ENCODE measurements around the gene RRP9.
"Not testable (repeated sequence)": the region's sequence is repeated elsewhere in the genome, so short reads cannot be mapped to it uniquely, and the experiment has no call there.

Gene RRP9

GRCh38 chr3:51927061-51927977 lies 14.4 kb downstream of the RRP9 start:
- DNase-seq (ENCODE audit: extremely low read depth in 1 of 2, low read depth in 1 of 2): no peak

- no peak for DNase-seq (ENCODE audit: extremely low read depth in 1 of 2, low read depth in 1 of 2)
Observed at GRCh38 chr3:51921081-51921578, 20.6 kb downstream of the RRP9 start.

- no peak for DNase-seq (ENCODE audit: extremely low read depth in 1 of 2, low read depth in 1 of 2)
Observed at GRCh38 chr3:51916418-51916817, 25.3 kb downstream of the RRP9 start.

- DNase-seq (ENCODE audit: extremely low read depth in 1 of 2, low read depth in 1 of 2): no peak
Observed at GRCh38 chr3:51908026-51908425, 33.7 kb downstream of the RRP9 start.

GRCh38 chr3:51904034-51904823 lies 37.5 kb downstream of the RRP9 start:
- DNase-seq (ENCODE audit: extremely low read depth in 1 of 2, low read depth in 1 of 2): no peak

GRCh38 chr3:51902361-51902760 lies 39.3 kb downstream of the RRP9 start:
- peak in 1 of 2 donors; percentile 42 for DNase-seq (ENCODE audit: extremely low read depth in 1 of 2, low read depth in 1 of 2)

GRCh38 chr3:51900043-51900442 lies 41.7 kb downstream of the RRP9 start:
- not testable (repeated sequence) for DNase-seq (ENCODE audit: extremely low read depth in 1 of 2, low read depth in 1 of 2)

GRCh38 chr3:51897391-51897790 lies 44.3 kb downstream of the RRP9 start:
- no peak for DNase-seq (ENCODE audit: extremely low read depth in 1 of 2, low read depth in 1 of 2)

GRCh38 chr3:51896607-51897305 lies 44.9 kb downstream of the RRP9 start:
- no peak for DNase-seq (ENCODE audit: extremely low read depth in 1 of 2, low read depth in 1 of 2)

- no peak for DNase-seq (ENCODE audit: extremely low read depth in 1 of 2, low read depth in 1 of 2)
Observed at GRCh38 chr3:51894939-51895338, 46.8 kb downstream of the RRP9 start.

- no peak for DNase-seq (ENCODE audit: extremely low read depth in 1 of 2, low read depth in 1 of 2)
Observed at GRCh38 chr3:51894391-51894790, 47.3 kb downstream of the RRP9 start.

GRCh38 chr3:51891242-51892039 lies 50.3 kb downstream of the RRP9 start:
- no peak for DNase-seq (ENCODE audit: extremely low read depth in 1 of 2, low read depth in 1 of 2)

GRCh38 chr3:51888463-51889105 lies 53.1 kb downstream of the RRP9 start:
- DNase-seq (ENCODE audit: extremely low read depth in 1 of 2, low read depth in 1 of 2): no peak

- DNase-seq (ENCODE audit: extremely low read depth in 1 of 2, low read depth in 1 of 2): no peak
Observed at GRCh38 chr3:51887620-51888019, 54.1 kb downstream of the RRP9 start.

GRCh38 chr3:51886447-51886846 lies 55.3 kb downstream of the RRP9 start:
- no peak for DNase-seq (ENCODE audit: extremely low read depth in 1 of 2, low read depth in 1 of 2)

All from stimulated activated CD8-positive, alpha-beta memory T cell treated with anti-CD3 and anti-CD28 coated beads, Interleukin-7, amount 100 ng/mL, for 48 hours (primary cell).